Fibroblast of skin of abdomen (primary cell): ENCODE data around the gene SESN3.

Experiments used
- DNase-seq: peaks from one replicate; pipeline ENCODE4 v3.0.0-alpha.2; 2013

Gene SESN3

DNA sequence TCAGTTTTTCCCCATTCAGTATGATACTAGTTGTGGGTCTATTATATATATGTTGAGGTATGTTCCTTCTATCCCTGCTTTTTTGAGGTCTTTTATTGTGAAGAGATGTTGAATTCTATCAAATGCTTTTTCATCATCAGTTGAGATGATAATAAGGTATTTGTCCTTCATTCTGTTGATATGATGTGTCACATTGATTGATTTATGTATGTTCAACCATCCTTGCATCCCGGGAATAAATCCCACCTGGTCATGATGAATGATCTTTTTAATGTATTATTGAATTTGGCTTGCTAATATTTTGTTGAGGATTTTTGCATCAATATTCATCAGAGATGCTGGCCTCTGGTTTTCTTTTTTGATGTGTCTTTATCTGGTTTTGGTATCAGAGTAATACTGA lies 115.4 kb downstream of the SESN3 start:
- DNase-seq, result no peak
